Astrocyte of the spinal cord (primary cell): ENCODE measurements around the gene GNAI2.
A peak's percentile ranks its signal among the peaks of the same experiment; 100 is the strongest.

Experiments used
- DNase-seq: peaks from one replicate; pipeline ENCODE4 v3.0.0; 2011; ENCODE audit warnings: low read depth, low spot score
- H3K4me3 ChIP-seq: 2 replicates; pipeline ENCODE4 v1.5.1; 2011; ENCODE audit warnings: low read depth, mild to moderate bottlenecking, low read length, moderate library complexity
- CTCF ChIP-seq: IDR thresholded peaks from 2 replicates; pipeline ENCODE4 v1.5.1; 2012; ENCODE audit warnings: low read depth, mild to moderate bottlenecking, low read length, inconsistent platforms
- in situ Hi-C: cut with HindIII; loops from 2 replicates; pipeline ENCODE4 v1.10.0; 2017; ENCODE audit warnings: low sequenced_read_pairs

Gene GNAI2

GRCh38 chr3:50290161-50290641 lies 54.2 kb downstream of the GNAI2 start:
- no peak for TF ChIP-seq CTCF
- in situ Hi-C loops = no loop called here
- no peak overlapping the region for H3K4me3 ChIP-seq
- DNase-seq = no peak

- in situ Hi-C loops = no loop called here
- TF ChIP-seq CTCF = no peak
- DNase-seq = peak; percentile 98
- peak within 1 kb of the TSS; percentile 92 for H3K4me3 ChIP-seq
These were observed 56.4 kb downstream of the GNAI2 start, which contains the start of gene IFRD2 for GRCh38 chr3:50292159-50293078. Gene IFRD2 (minus strand): TSS chr3:50292429. CDS start chr3:50292274, 155 bp downstream.

- in situ Hi-C loops = no loop called here
- H3K4me3 ChIP-seq = no peak overlapping the region
- DNase-seq = no peak
- TF ChIP-seq CTCF = no peak
These were observed 57.2 kb downstream of the GNAI2 start for GRCh38 chr3:50293079-50293801.

GRCh38 chr3:50294089-50294488 lies 58.1 kb downstream of the GNAI2 start:
- in situ Hi-C loops = no loop called here
- no peak for DNase-seq
- no peak for TF ChIP-seq CTCF
- no peak overlapping the region for H3K4me3 ChIP-seq

GRCh38 chr3:50294492-50295403 lies 58.7 kb downstream of the GNAI2 start:
- no peak for DNase-seq
- TF ChIP-seq CTCF = no peak
- in situ Hi-C loops = no loop called here
- no peak overlapping the region for H3K4me3 ChIP-seq
